Stimulated activated CD8-positive, alpha-beta memory T cell treated with anti-CD3 and anti-CD28 coated beads, Interleukin-12 subunit alpha, Interleukin-12 subunit beta, amount 100 ng/mL, for 4 hours (primary cell): ENCODE measurements around the gene CNNM3.
A peak's percentile ranks its signal among the peaks of the same experiment; 100 is the strongest.
"Not testable (repeated sequence)": the region's sequence is repeated elsewhere in the genome, so short reads cannot be mapped to it uniquely, and the experiment has no call there.

Experiments used
- DNase-seq: peaks from one replicate; pipeline ENCODE4 v3.0.0-alpha.2; 2020; ENCODE audit warnings: low read depth

CNNM3 gene

DNA sequence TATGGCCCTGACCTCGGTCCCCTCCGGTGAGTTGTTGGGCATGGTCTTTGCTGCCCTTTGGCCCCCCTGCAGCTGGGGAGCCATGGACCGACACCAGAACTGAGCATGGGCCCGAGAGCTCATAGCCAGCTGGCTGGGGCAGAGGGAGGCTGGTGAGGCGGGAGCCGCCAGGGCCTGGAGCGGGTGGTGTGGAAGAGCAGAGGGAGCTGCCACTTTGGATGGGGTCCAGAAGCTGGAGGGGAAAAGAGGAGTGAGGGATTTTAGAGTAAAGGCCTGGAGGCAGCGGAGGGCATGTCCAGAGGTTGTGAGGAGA is 16.5 kb upstream of the CNNM3 start:
- no peak for DNase-seq

DNA sequence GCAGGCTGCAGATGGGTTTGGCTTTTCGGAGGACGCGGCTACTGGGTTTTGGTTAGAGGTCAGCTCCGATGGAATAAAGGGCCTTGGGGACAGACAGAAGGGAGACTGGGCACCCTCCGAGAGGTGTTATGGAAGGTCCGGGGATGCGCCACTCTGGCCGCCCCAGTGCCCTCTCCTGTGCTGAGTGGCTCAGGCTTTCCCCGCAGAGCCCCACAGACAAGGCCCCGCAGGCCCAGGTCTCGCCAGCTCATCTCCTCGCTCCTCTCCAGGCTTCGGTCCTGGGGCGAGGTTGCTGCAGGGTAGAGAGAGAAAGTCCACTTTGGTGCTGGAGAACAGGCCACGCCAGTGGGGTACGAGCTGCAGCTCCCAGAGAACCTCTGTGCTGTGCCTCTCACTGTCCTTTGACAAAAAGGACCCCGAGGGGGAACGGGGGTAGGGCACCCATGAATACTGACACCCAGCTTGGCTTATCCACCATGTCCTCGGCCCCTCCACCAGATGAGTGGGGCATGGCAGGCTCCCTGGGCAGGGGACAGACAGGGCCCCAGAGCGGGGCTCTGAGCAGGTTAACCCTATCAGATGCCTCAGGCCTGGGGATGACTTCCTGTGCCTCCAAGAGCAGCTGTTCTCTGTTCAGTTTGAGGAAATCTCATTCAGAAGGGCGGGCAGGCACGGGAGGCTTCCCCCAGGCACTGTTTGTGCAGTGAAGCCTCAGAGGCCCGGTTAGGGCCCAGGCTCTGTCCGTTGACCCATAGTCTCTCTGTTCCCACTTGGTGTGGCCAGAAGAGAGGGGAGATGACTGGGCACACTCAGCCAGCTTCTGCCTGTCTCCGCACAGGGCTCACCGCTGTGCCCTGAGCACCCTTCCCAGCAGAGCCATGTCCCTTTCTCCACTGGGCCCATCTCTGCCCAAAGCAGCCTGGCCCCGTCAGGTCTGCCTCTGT is 15.7 kb upstream of the CNNM3 start:
- no peak for DNase-seq

DNA sequence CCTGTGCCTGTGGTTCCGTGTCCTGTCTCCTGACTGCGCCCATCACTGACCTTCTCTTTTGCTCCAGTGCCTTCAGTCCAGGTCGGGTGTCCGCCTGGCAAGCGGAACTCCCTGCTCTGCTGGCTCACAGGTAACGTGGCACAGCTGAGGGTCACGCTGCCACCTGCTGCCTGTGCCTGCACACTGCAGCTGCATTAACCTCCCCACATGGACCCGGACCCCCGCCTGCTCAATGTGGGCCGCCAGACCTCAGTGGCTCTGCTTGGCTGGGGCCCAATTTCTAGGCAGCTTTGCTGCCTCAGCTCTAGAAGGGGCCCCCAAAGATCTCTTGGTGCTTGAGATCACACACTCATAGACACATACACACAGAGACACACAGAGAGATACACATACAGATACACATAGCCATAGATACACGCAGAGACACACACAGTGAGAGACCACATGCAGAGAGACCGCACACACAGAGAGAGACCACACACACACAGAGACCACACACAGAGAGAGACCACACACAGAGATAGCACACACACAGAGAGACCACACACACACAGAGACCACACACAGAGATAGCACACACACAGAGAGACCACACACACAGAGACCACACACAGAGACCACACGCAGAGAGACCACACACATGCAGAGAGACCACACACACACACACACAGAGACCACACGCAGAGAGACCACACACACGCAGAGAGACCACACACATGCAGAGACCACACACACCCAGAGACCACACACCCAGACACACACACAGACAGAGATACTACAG is 14.9 kb upstream of the CNNM3 start:
- DNase-seq, result peak; percentile 51

DNA sequence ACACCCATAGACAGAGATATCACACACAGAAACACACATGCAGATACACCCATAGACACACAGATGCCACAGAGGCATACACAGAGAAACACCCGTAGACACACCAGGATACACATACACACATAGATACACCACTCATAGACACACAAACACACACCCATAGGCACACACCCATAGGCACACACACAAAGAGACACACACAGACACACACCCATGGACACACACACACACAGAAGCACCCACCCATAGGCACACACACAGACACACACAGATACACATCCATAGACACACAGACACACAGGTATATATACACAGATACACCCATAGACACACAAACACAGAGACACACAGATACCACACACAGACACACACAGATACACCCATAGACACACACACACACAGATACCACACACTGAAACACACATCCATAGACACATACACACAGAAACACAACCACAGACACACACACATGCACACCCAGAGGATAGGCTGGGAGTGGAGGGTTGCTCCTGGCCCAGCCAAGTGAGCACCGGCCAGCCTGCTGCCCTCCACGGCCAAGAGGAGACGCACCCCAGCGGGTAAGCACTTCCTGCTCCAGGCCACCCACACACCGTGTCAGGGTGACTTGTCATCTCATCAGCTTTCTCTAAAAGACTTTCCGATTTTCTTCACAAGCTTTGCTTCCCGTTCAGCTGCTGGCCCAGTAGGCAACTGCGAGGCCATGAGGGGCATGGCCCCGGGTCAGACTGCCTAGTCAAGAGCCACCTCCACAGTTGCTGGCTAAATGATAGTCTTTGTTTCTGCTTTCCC is 14.1 kb upstream of the CNNM3 start:
- DNase-seq, result no peak

DNA sequence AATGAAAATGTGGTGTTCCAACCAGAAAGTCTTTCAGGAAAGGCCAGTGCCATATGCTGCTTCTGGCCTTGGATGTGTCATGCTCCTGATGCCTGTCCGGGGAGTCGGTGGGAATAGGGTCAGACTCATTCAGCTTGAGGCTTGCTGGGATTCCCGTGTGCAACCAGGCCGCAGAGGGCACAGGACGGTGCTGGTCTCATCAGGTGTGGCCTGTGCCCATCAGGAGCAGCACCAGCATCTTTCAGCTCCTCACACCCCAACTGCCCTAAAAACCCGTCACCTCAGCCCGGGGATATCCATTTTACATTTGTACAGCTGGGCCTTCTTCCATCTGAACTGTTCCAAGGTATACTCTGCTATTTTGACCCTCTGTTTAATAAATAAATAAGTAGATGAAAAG is 13.3 kb upstream of the CNNM3 start:
- DNase-seq, result no peak

DNA sequence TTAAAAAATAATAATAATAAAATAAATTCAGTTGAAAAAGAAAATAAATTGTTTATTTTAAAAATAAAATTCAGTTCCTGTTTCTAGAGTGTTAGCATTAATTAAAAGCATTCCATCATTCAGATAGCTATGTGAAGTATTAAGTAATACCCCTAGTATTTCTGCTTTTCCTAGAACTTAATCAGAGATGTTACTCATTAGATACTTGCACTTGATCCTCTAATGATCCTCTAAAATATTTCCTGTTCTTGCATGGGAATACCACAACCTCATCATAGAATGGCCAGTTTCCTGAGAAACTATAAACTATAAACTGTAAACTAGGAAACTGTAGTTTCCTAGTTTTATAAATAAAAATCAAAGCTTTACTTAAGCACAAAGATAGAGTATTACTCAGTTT is 11.1 kb upstream of the CNNM3 start:
- DNase-seq, result no peak

DNA sequence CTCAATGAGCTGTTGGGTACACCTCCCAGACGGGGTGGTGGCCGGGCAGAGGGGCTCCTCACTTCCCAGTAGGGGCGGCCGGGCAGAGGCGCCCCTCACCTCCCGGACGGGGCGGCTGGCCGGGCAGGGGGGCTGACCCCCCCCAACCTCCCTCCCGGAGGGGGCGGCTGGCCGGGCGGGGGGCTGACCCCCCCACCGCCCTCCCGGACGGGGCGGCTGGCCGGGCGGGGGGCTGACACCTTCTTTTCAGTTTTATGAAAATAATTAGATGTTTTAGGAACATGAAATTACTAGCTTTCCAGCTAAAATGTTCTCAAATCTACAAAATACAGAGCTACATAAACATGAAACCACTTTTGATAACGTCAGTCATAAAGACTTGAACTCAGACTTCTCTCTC is 10.1 kb upstream of the CNNM3 start:
- not testable (repeated sequence) for DNase-seq

DNA sequence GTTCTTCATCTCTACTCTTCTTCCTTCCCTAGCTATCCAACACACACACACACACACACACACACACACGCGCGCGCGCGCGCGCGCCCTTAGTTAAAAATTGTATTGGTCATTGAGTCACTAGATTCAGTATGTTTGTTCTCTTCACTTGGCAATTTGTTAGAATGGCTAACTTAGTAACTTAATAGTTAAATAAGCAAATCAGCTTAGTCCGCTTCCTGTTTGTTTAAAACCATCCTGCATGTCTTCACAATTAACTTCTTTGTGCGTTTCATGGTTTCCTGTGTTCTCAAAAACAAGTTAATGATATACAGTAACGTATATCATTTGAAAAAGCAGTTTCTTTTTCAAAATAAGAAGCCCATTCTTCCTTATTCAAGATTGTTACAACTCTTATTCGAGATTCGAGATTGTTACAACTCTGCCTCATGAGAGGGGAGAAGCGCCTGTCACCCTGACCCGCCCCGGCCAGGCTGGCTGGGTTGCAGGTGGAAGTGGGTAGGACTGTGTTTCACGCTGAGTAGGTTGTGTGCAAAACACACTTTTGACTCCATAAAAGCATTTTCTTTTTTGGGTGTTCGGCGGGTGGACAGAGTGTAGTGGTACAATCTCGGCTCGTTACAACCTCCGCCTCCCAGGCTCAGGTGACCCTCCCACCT is 9.5 kb upstream of the CNNM3 start:
- DNase-seq, result no peak

DNA sequence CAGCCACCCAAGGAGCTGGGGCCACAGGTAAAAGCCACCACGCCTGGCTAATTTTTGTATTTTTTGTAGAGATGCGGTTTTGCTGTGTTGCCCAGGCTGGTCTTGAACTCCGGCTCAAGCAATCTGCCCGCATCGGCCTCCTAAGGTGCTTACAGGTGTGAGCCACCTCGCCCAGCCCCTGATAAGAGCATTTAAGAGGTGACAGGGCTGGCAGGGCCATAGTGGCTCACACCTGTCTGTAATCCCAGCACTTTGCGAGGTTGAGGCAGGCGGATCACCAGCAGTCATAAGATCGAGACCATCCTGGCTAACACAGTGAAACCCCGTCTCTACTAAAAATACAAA is 9.0 kb upstream of the CNNM3 start:
- no peak for DNase-seq

DNA sequence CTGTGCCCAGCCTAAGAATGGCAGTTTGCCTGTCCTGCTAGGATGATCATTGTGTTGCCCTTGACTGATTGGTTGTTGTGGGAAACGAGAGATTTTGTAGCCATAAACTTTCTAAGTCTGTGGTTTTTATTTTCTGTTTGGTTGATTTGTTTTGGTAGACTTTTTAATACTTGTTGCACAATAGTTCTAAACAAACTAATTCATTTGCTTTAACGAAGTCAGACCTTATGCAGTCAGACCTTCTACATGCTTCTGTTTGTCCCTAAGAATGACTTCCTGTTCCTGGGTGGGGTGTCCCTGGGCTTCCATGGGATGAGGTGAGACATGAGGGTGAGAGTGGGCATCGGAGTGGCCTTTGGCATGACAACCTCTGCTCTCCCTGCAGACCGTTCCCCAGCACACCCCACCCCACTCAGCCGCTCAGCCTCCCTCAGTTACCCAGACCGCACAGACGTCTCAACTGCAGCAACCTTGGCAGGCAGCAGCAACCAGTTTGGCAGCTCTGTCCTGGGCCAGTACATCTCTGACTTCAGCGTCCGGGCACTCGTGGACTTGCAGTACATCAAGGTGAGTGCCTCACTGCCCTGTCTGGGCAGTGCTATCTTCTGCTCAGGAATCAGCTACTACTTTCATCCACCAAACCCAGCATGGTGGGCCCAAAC is 7.8 kb upstream of the CNNM3 start:
- no peak for DNase-seq

DNA sequence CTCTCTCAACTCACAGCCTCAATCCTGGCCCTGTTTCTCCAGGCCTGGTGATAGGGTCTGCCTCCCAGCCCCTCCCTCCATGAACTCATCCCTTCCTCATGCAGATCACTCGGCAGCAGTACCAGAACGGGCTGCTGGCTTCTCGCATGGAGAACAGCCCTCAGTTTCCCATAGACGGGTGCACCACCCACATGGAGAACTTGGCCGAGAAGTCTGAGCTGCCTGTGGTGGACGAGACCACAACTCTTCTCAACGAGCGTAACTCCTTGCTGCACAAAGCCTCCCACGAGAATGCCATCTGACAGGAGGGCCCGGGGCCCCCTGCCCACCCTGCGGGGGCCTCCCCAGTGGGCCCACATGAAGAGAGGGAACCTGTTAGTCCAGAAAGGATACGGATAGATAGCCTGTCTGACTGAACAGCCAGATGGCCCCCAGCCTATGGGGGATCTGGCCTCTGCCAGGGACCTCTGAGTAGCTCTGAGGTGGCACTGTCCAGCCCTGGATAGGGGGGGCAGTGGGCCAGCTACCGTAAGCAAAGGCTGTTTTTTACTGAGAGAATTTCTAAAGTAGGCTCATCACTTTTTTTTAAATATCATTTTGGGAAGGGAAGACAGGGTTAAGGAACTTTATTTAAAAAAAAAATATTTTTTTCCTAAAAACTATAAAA is 6.7 kb upstream of the CNNM3 start:
- no peak for DNase-seq

DNA sequence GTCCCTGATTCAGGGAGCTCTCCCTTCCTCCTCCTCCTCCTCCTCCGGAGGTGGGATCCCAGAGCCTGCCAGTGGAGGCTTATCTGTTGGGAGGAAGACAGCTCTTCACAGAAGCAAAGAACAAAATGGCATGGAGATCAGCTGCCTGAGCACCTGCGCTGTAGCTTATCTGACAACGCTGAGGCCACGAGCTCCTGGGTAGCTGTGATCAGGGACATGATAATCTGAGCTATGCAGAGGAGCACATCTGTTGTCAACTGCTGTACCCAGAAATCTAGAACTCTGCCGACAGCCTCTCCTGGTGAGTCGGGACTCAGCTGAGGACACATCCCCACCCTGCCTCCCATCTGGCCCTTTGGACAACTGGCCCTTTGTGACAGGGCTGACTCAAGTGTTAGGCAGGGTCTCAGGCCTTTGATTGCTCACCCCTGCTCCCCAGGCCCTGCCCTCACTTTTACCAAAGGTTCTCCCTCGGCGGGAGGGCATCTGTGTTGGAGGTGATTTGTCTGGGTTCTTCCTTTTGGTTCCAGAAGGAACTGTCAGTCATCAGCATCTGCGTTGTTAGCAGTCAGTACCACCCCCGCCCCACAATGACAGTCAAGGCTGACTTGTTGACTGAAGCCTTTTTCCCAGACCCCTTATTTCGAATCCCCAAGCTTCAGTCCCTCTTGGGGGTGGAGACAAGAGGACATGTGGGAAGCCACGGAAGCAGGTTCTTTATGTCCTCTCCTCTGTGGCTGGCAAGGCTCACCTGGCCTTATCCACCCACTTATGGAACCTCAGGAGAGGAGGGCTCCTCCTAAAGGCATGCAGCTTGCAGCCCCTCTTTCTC is 5.9 kb upstream of the CNNM3 start:
- no peak for DNase-seq

DNA sequence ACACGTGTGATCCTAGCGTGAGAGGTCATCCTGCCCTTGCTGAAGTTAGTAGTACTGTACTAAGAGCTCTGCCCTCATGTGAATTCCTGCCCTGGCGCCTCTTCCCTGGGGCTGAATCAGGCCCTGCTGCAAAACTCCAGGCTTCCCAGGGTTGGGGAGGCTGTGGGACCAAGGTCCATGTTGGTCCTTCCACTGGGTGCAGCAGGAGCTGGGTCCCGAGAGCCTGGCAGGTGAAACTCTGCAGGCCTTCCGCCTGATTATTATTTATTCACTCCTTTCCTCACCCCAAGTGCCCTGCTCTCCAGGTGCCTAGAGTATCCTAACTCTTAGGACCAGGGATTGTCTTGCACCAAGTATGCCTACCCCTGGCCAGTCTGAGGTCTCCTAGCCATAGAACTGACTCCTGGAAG is 5.3 kb upstream of the CNNM3 start:
- DNase-seq, result no peak

DNA sequence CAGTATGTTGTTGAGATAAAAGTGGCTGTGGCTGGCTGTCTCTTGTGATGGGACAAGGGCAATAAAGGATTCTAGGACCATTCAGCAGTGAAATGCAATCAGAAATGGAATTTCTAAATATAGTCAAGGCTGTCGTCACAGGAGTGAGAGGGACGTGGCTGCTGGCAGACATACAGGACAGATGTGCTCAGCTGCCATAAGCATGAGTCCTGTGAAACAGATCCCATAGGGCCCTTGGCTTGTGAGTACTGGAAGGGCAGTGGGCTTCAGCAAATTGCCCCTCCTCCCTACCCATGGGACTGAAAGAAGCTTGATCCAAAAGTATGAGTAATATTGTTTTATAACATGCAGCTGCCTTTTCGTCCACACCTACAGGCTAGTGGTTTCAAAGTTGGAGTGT is 4.2 kb upstream of the CNNM3 start:
- DNase-seq, result no peak

DNA sequence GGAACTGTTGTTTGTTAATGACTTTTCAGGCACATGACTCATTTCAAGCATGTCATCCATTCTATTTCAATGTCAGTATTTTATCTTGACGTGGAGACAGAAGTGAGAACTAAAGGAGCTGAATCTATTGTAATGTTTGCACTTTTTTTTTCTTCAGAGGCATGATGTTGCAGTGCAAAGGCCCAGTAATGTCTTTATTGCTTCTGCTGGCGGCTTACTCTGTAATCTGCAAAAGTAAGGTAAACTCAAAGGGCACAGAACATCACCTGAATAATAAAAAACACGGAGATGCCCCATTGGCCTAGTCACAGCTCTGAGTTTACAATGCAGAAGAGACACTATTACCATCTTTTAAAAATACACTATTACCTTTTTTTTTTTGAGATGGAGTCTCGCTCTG is 2.4 kb upstream of the CNNM3 start:
- DNase-seq, result no peak

DNA sequence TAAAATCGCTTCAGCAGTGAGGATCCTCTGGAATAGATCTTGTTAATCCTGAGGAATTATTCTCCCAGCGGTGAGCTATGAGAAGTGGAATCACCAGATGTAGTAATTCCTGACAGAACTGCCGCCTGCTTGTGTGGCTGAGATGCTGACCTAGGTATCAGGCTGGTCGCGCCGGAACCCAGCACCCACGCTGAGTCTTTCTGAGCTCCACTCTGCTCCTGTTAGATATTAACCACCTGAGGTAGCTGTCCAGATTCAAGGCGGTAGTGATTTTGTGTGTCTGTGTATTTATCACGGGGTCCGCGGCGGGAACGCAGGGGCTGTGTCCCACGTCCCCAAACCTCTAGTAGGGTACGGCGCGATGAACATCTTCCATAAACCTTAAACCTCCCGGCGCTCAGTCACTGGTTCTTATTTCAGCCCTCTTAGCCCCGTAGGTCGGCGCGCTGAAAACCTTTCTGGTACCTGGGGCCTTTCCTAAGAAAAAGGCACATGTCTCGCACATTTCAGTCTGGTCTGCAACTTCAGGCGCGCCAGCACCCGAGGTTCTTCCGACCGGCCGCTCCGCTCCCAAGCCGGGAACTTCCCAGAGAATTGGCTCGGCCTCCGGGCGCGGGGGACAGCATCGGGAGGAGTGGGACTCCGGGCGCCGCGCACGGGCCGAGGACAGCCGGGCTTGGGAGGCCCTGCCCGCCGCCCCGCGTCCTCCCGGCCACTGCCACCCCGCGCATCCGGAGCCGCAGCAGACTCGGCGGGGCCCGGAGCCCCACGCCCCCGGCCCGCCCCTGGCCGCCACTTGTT is 542 bp upstream of the CNNM3 start:
- no peak for DNase-seq

DNA sequence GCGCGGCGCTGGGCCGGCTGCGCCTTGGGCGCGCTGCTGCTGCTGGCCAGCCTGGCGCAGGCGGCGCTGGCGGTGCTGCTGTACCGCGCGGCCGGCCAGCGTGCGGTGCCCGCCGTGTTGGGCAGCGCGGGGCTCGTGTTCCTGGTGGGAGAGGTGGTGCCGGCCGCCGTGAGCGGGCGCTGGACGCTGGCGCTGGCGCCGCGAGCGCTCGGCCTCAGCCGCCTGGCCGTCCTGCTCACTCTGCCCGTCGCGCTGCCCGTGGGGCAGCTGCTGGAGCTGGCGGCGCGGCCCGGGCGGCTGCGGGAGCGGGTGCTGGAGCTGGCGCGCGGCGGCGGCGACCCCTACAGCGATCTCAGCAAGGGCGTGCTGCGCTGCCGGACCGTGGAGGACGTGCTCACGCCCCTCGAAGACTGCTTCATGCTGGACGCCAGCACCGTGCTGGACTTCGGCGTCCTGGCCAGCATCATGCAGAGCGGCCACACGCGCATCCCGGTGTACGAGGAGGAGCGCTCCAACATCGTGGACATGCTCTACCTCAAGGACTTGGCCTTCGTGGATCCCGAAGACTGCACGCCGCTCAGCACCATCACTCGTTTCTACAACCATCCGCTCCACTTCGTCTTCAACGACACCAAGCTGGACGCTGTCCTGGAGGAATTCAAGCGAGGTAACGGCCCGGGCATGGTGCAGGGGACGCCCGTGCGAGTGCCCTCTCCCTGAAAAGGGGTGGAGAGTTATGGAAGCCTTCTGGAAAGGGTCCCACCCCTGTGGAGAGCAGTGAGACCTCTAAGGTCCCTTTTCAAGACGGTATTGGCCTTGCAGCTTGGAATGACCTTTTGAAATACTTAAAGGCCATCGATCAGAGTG is 1.0 kb downstream of the CNNM3 start:
- DNase-seq, result no peak

DNA sequence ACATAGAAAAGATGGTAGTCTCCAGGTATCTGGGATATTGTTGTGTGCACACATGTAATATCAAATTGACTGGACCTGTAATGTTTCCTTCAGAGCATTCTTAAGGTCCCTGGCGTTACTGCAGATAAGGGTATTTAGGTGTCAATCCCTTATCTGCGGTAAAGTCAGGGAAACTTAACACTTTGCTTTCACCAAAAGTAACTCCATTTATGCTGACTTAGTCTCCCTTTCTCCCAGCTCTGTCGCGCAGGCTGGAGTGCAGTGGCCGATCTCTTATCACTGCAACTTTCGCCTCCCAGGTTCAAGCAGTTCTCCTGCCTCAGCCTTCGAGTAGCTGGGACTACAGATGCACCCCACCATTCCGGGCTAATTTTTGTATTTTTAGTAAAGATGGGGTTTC is 1.8 kb downstream of the CNNM3 start:
- no peak for DNase-seq
